DOHH2 (cell line): ENCODE data around the gene AFF1.

Source experiments
- H3F3A ChIP-seq: fragments of 200-600 bp; sonication (generic), shearing (Covaris generic); 2 replicates; pipeline ENCODE4 v1.6.0; 2016; ENCODE audit warnings: antibody characterized with exemption, mild to moderate bottlenecking; ENCODE audit not compliant: control insufficient read depth, insufficient read depth
- H3K27ac ChIP-seq: fragments of 200-600 bp; sonication (generic); 2 replicates; pipeline ENCODE4 v1.5.1; 2014; ENCODE audit warnings: low read depth, mild to moderate bottlenecking, low read length, moderate library complexity
- H3K27me3 ChIP-seq: fragments of 200-600 bp; sonication (generic); 2 replicates; pipeline ENCODE4 v1.6.1; 2014; ENCODE audit warnings: mild to moderate bottlenecking, low read length, mixed read lengths; ENCODE audit not compliant: control insufficient read depth
- H3K36me3 ChIP-seq: fragments of 200-600 bp; sonication (generic); 2 replicates; pipeline ENCODE4 v1.6.1; 2014; ENCODE audit warnings: mild to moderate bottlenecking, low read length, moderate library complexity, mixed read lengths; ENCODE audit not compliant: control insufficient read depth
- H3K4me1 ChIP-seq: fragments of 200-600 bp; sonication (generic); 2 replicates; pipeline ENCODE4 v1.6.1; 2014; ENCODE audit warnings: mild to moderate bottlenecking, low read length, mixed read lengths; ENCODE audit not compliant: control insufficient read depth
- H3K4me2 ChIP-seq: fragments of 200-600 bp; sonication (generic); 2 replicates; pipeline ENCODE4 v1.6.0; 2014; ENCODE audit warnings: mild to moderate bottlenecking, low read length, moderate library complexity
- H3K4me3 ChIP-seq: fragments of 200-600 bp; sonication (generic); 2 replicates; pipeline ENCODE4 v1.5.1; 2014; ENCODE audit warnings: mild to moderate bottlenecking, low read length, mixed read lengths
- H3K79me2 ChIP-seq: fragments of 200-600 bp; sonication (generic); 2 replicates; pipeline ENCODE4 v1.6.1; 2014; ENCODE audit warnings: mild to moderate bottlenecking, low read length, mixed read lengths; ENCODE audit not compliant: control insufficient read depth
- H3K9me2 ChIP-seq: fragments of 200-600 bp; sonication (generic); replicated peaks from 2 replicates; pipeline ENCODE4 v1.6.1; 2014; ENCODE audit warnings: mild to moderate bottlenecking, low read length, mixed read lengths; ENCODE audit not compliant: control insufficient read depth
- H3K9me3 ChIP-seq: fragments of 200-600 bp; sonication (generic); 2 replicates; pipeline ENCODE4 v1.6.1; 2014; ENCODE audit warnings: antibody characterized with exemption, low read length, mixed read lengths; ENCODE audit not compliant: control insufficient read depth, insufficient read depth
- H4K20me1 ChIP-seq: fragments of 200-600 bp; sonication (generic); 2 replicates; pipeline ENCODE4 v1.6.0; 2014; ENCODE audit warnings: low read depth, mild to moderate bottlenecking, antibody characterized with exemption, low read length, moderate library complexity; ENCODE audit not compliant: control insufficient read depth, insufficient read depth
- CTCF ChIP-seq: fragments of 200-600 bp; sonication (generic); IDR thresholded peaks from one replicate; pipeline ENCODE4 v1.5.1; 2014; ENCODE audit warnings: antibody characterized with exemption, mild to moderate bottlenecking, low read depth, low read length; ENCODE audit not compliant: poor library complexity, severe bottlenecking
- EZH2phosphoT487 ChIP-seq: fragments of 200-600 bp; sonication (generic); IDR thresholded peaks from 2 replicates; pipeline ENCODE4 v1.6.1; 2017; ENCODE audit warnings: borderline replicate concordance, mild to moderate bottlenecking, antibody characterized with exemption, low read length, moderate library complexity, mixed read lengths

The AFF1 gene

GRCh38 chr4:87114245-87115062 is 179.6 kb downstream of the AFF1 start:
- no peaks in the 10 kb centered on the region for H3K4me1 ChIP-seq
- H3K27ac ChIP-seq: no peak overlapping the region
- H3K9me3 ChIP-seq: no peaks in the 10 kb centered on the region
- no peaks in the 10 kb centered on the region for H3K79me2 ChIP-seq
- no peaks in the 10 kb centered on the region for H3K9me2 ChIP-seq
- no peak for TF ChIP-seq EZH2phosphoT487
- no peak for TF ChIP-seq CTCF
- H3K4me3 ChIP-seq: no peak overlapping the region
- no peaks in the 10 kb centered on the region for H3F3A ChIP-seq
- H4K20me1 ChIP-seq: no peaks in the 10 kb centered on the region
- no peaks in the 10 kb centered on the region for H3K36me3 ChIP-seq
- no peak overlapping the region for H3K4me2 ChIP-seq
- H3K27me3 ChIP-seq: no peaks in the 10 kb centered on the region

- no peaks in the 10 kb centered on the region for H3K79me2 ChIP-seq
- H3K9me2 ChIP-seq: no peaks in the 10 kb centered on the region
- H3K4me3 ChIP-seq: no peak overlapping the region
- H3K9me3 ChIP-seq: no peaks in the 10 kb centered on the region
- no peaks in the 10 kb centered on the region for H3K36me3 ChIP-seq
- H3K4me2 ChIP-seq: no peak overlapping the region
- H3K27me3 ChIP-seq: no peaks in the 10 kb centered on the region
- H4K20me1 ChIP-seq: no peaks in the 10 kb centered on the region
- no peak overlapping the region for H3K27ac ChIP-seq
- H3F3A ChIP-seq: no peaks in the 10 kb centered on the region
- no peak for TF ChIP-seq EZH2phosphoT487
- no peak for TF ChIP-seq CTCF
- H3K4me1 ChIP-seq: no peaks in the 10 kb centered on the region
Measured at GRCh38 chr4:87116231-87116630, 181.4 kb downstream of the AFF1 start.

GRCh38 chr4:87117051-87117731 is 182.4 kb downstream of the AFF1 start:
- no peak overlapping the region for H3K4me3 ChIP-seq
- no peak overlapping the region for H3K27ac ChIP-seq
- H3F3A ChIP-seq: no peaks in the 10 kb centered on the region
- no peaks in the 10 kb centered on the region for H3K27me3 ChIP-seq
- H3K4me1 ChIP-seq: 0 out of 2 replicates have a peak, but pooled peaks cover under 1% of the 10 kb centered on the region
- H4K20me1 ChIP-seq: no peaks in the 10 kb centered on the region
- TF ChIP-seq CTCF (no peak), EZH2phosphoT487 (no peak)
- no peaks in the 10 kb centered on the region for H3K79me2 ChIP-seq
- H3K9me2 ChIP-seq: no peaks in the 10 kb centered on the region
- H3K36me3 ChIP-seq: no peaks in the 10 kb centered on the region
- H3K9me3 ChIP-seq: no peaks in the 10 kb centered on the region
- no peak overlapping the region for H3K4me2 ChIP-seq
